Activated naive CD8-positive, alpha-beta T cell treated with anti-CD3 and anti-CD28 coated beads, Interleukin-2, amount 50 U/mL, for 24 hours (primary cell): ENCODE measurements around the gene OVCH1.

Experiments
- ATAC-seq: fragments of 150-1000 bp; cut with Tn5 transposase; one replicate; pipeline ENCODE4 v1.10.0; 2021
- DNase-seq: peaks from one replicate; pipeline ENCODE4 v3.0.0; 2021
- H3K27ac Mint-ChIP-seq: one replicate; pipeline ENCODE4 v1.8.0; 2021; ENCODE audit warnings: mild to moderate bottlenecking, mixed read lengths
- H3K27me3 Mint-ChIP-seq: one replicate; pipeline ENCODE4 v1.8.0; 2021; ENCODE audit warnings: mixed read lengths
- H3K36me3 Mint-ChIP-seq: one replicate; pipeline ENCODE4 v1.8.0; 2021; ENCODE audit warnings: low read depth, mixed read lengths
- H3K4me1 Mint-ChIP-seq: one replicate; pipeline ENCODE4 v1.8.0; 2021; ENCODE audit warnings: mixed read lengths
- H3K4me3 Mint-ChIP-seq: one replicate; pipeline ENCODE4 v1.8.0; 2021; ENCODE audit warnings: mild to moderate bottlenecking, moderate library complexity, mixed read lengths
- H3K9me3 Mint-ChIP-seq: one replicate; pipeline ENCODE4 v1.8.0; 2021; ENCODE audit warnings: mixed read lengths

OVCH1 gene

GRCh38 chr12:29518407-29518806, 20.9 kb upstream of the OVCH1 start:
- no peaks in the 10 kb centered on the region for H3K4me1 Mint-ChIP-seq
- ATAC-seq = no peak
- no peak overlapping the region for H3K27ac Mint-ChIP-seq
- DNase-seq = no peak
- H3K9me3 Mint-ChIP-seq = no peaks in the 10 kb centered on the region
- H3K4me3 Mint-ChIP-seq = no peak overlapping the region
- no peaks in the 10 kb centered on the region for H3K36me3 Mint-ChIP-seq
- peaks cover 14% of the 10 kb centered on the region for H3K27me3 Mint-ChIP-seq

GRCh38 chr12:29517264-29517663, 19.8 kb upstream of the OVCH1 start:
- H3K4me1 Mint-ChIP-seq = no peaks in the 10 kb centered on the region
- DNase-seq (no peak), ATAC-seq (no peak)
- H3K9me3 Mint-ChIP-seq = no peaks in the 10 kb centered on the region
- H3K27me3 Mint-ChIP-seq = peaks cover 14% of the 10 kb centered on the region
- no peak overlapping the region for H3K4me3 Mint-ChIP-seq
- no peak overlapping the region for H3K27ac Mint-ChIP-seq
- H3K36me3 Mint-ChIP-seq = no peaks in the 10 kb centered on the region

GRCh38 chr12:29516431-29516875, 19.0 kb upstream of the OVCH1 start:
- Mint-ChIP-seq H3K36me3 (no peaks in the 10 kb centered on the region), H3K27ac (no peak overlapping the region)

GRCh38 chr12:29510591-29511185, 13.2 kb upstream of the OVCH1 start:
- ATAC-seq (no peak), DNase-seq (no peak)
- Mint-ChIP-seq H3K4me3 (no peak overlapping the region), H3K4me1 (no peaks in the 10 kb centered on the region), H3K27me3 (peaks cover 14% of the 10 kb centered on the region), H3K27ac (no peak overlapping the region), H3K36me3 (no peaks in the 10 kb centered on the region), H3K9me3 (no peaks in the 10 kb centered on the region)

More at GRCh38 chr12:29516431-29516875, 19.0 kb upstream of the OVCH1 start:
- H3K9me3 Mint-ChIP-seq = no peaks in the 10 kb centered on the region
- H3K4me1 Mint-ChIP-seq = no peaks in the 10 kb centered on the region
- H3K27me3 Mint-ChIP-seq = peaks cover 14% of the 10 kb centered on the region
- no peak overlapping the region for H3K4me3 Mint-ChIP-seq
- ATAC-seq (no peak), DNase-seq (no peak)

DNA sequence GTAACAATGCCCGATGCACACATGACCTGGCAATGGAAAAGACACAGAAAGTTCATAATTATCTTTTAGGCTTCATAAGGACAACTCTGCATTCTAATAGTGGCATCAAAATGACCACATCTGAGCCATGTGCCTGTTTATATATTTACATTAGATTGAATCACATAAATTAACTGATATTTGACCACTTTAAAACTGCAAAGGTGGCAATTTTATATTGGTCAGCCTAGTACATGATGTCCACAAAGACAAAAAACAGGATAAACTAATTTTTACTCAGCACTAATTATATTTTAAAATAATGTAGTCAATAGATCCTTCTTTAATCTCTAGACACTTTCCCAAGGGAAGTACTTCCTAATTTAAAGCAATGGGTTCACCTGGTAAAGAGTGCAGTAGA, 12.0 kb upstream of the OVCH1 start:
- no peaks in the 10 kb centered on the region for H3K9me3 Mint-ChIP-seq
- H3K27ac Mint-ChIP-seq = no peak overlapping the region
- DNase-seq (no peak), ATAC-seq (no peak)
- H3K4me1 Mint-ChIP-seq = no peaks in the 10 kb centered on the region
- peaks cover 7% of the 10 kb centered on the region for H3K27me3 Mint-ChIP-seq
- no peaks in the 10 kb centered on the region for H3K36me3 Mint-ChIP-seq
- no peak overlapping the region for H3K4me3 Mint-ChIP-seq

DNA sequence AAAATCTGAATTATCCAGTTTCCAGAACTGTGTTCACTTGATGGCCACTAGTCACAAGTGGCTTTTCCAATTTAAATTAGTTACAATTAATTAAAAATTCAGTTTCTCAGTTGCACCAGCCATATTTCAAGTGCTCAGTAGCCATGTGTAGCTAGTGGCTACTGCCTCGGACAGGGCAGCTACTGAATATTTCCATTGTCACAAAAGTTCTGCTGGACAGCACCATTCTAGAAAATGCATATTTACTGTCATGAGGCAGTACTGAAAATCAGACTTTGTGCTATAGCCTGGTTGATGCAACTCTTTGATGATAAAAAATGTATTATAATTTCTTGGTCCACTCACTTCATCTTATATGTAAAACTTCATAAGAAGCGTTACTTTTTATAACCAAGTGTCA, 11.5 kb upstream of the OVCH1 start:
- H3K4me3 Mint-ChIP-seq = no peak overlapping the region
- no peaks in the 10 kb centered on the region for H3K9me3 Mint-ChIP-seq
- DNase-seq = no peak
- H3K27ac Mint-ChIP-seq = no peak overlapping the region
- H3K27me3 Mint-ChIP-seq = peaks cover 4% of the 10 kb centered on the region
- ATAC-seq = no peak
- no peaks in the 10 kb centered on the region for H3K36me3 Mint-ChIP-seq
- no peaks in the 10 kb centered on the region for H3K4me1 Mint-ChIP-seq

GRCh38 chr12:29505122-29505521, 7.6 kb upstream of the OVCH1 start:
- H3K27ac Mint-ChIP-seq = no peak overlapping the region
- H3K4me1 Mint-ChIP-seq = no peaks in the 10 kb centered on the region
- no peaks in the 10 kb centered on the region for H3K27me3 Mint-ChIP-seq
- no peak overlapping the region for H3K4me3 Mint-ChIP-seq
- no peaks in the 10 kb centered on the region for H3K36me3 Mint-ChIP-seq
- no peak for ATAC-seq
- no peak for DNase-seq
- H3K9me3 Mint-ChIP-seq = no peaks in the 10 kb centered on the region

DNA sequence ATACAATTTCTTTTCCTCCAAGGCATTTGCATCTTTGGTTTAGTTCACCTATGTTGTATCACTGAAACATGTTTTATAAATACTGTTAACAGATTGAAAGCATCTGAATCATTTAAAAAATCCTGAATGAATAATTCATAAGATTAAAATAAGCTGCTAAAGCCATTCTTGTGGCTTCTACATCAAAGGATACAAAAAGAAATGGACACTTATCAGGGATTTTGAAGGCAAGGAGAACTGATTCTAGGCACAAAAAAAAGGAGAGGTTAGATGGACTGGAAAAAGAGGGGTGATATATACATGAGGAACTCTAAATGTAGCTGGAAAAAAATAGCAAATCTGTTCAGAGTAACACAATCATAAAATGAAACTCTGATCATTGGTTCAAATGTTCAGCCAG, 5.8 kb upstream of the OVCH1 start:
- H3K4me3 Mint-ChIP-seq = no peak overlapping the region
- no peak for DNase-seq
- no peak overlapping the region for H3K27ac Mint-ChIP-seq
- H3K9me3 Mint-ChIP-seq = no peaks in the 10 kb centered on the region
- H3K36me3 Mint-ChIP-seq = no peaks in the 10 kb centered on the region
- H3K4me1 Mint-ChIP-seq = no peaks in the 10 kb centered on the region
- ATAC-seq = no peak
- H3K27me3 Mint-ChIP-seq = no peaks in the 10 kb centered on the region

DNA sequence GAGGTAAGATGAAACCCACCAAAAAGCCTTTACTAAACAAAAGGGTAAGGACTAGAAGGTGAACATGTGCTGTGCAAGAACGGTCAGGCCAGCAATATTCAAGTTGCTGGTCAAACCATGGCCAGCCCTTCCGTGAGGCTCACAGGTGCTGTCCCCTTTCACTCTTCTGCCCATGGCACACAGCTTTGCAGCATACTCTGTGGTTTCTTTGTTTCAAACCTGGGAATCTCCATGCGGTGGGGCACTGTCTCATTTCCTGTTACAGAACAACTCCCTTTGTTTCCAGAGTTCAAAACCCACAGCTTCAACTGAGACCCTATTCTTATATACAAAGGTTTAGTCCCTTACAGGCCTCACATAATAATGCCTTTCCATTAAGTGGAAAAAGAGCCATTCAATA, 1.7 kb upstream of the OVCH1 start:
- H3K9me3 Mint-ChIP-seq = no peaks in the 10 kb centered on the region
- H3K4me1 Mint-ChIP-seq = no peaks in the 10 kb centered on the region
- DNase-seq (no peak), ATAC-seq (no peak)
- no peaks in the 10 kb centered on the region for H3K27me3 Mint-ChIP-seq
- H3K4me3 Mint-ChIP-seq = no peak overlapping the region
- H3K36me3 Mint-ChIP-seq = no peaks in the 10 kb centered on the region
- no peak overlapping the region for H3K27ac Mint-ChIP-seq

DNA sequence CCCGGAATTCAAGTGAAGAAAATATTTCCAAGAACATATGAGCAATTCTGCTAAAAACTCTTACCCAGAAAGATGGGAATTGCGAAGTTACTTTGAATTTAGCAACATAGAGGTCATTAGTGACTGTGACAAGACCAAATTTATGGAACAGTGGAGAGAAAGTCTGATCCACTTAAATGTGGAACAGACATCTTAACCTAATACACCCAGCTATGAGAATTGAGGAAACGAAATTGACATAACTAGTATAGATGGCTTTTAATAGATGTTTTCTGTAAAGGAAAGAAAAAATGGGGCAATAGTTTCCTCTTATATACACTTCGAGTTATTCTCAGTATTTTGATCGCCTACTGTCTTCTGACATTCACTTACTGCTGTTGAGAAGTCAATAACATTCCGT, 4.6 kb downstream of the OVCH1 start:
- no peak for ATAC-seq
- Mint-ChIP-seq H3K27ac (no peak overlapping the region), H3K4me3 (no peak overlapping the region)

DNA sequence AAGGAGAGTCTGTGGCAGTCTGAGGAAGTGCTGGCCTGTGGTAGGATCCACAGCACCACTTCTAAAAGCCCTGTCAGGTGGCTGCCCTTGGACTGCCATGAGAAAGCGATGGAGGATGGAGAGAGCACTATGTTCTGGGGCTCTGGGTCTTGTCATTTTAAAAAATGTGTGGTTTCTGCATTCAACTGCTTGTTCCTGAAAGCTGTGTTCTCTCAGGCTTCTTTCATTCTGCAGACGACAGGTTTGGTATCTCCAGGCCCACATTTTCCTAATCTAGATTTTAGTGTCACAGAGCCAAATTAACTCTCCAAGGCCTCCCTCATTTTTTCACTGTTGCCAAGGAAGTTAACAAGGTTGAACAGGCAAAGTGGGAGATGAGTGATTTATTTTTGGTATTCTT, 10.5 kb downstream of the OVCH1 start:
- no peak for DNase-seq
- Mint-ChIP-seq H3K27ac (no peak overlapping the region), H3K27me3 (peaks cover 15% of the 10 kb centered on the region), H3K4me3 (no peak overlapping the region), H3K4me1 (no peaks in the 10 kb centered on the region), H3K36me3 (no peaks in the 10 kb centered on the region), H3K9me3 (no peaks in the 10 kb centered on the region)
- ATAC-seq = no peak

More for the DNA sequence above, 4.6 kb downstream of the OVCH1 start:
- DNase-seq = no peak
- Mint-ChIP-seq H3K4me1 (no peaks in the 10 kb centered on the region), H3K9me3 (no peaks in the 10 kb centered on the region), H3K36me3 (no peaks in the 10 kb centered on the region), H3K27me3 (peaks cover 7% of the 10 kb centered on the region)

DNA sequence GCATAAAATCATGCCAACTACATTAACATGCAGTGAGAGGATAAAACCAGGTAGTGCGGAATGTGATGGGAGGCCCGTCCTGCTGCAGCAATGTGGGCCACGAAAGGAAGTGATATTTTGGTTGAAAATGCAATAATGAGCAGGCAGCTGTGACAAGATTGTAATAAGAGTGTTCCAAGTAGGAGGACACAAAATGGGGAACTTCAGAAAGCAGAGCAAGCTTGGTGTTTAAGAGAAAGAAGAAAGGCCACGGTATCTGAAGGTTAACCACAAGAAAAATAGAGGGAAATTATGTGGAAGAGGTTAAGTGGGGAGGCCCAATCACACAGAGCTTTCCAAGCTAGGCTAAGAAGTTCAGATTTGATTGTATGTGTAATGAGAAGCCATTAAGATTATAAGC, 34.3 kb downstream of the OVCH1 start:
- no peak overlapping the region for H3K4me3 Mint-ChIP-seq
- H3K9me3 Mint-ChIP-seq = no peaks in the 10 kb centered on the region
- no peaks in the 10 kb centered on the region for H3K4me1 Mint-ChIP-seq
- no peaks in the 10 kb centered on the region for H3K36me3 Mint-ChIP-seq
- no peak for DNase-seq
- ATAC-seq = no peak
- H3K27ac Mint-ChIP-seq = no peak overlapping the region
- H3K27me3 Mint-ChIP-seq = no peaks in the 10 kb centered on the region

- DNase-seq (no peak), ATAC-seq (no peak)
- no peaks in the 10 kb centered on the region for H3K4me1 Mint-ChIP-seq
- no peak overlapping the region for H3K4me3 Mint-ChIP-seq
- H3K27ac Mint-ChIP-seq = no peak overlapping the region
- H3K9me3 Mint-ChIP-seq = no peaks in the 10 kb centered on the region
- H3K27me3 Mint-ChIP-seq = no peaks in the 10 kb centered on the region
- H3K36me3 Mint-ChIP-seq = no peaks in the 10 kb centered on the region
Measured at GRCh38 chr12:29460082-29460481, 37.4 kb downstream of the OVCH1 start.

DNA sequence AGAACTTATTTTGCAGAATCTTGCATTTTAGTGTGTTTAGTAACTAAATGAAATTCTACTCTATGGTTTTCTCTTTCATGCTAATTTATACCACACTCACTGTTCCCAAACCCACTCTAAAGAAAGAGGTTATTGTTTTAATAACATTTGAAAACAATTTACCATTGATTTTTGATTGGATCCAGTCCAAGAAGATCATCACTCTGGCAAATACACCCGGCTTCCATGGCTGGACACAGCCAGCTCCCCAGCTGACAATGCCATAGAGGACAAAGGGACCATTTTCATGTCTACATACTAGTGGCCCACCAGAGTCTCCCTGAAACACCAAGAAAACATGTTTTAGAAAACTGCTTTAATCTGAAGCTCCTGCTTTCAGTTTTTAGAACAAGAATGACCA, 42.4 kb downstream of the OVCH1 start:
- no peak for ATAC-seq
- no peaks in the 10 kb centered on the region for H3K36me3 Mint-ChIP-seq
- H3K4me1 Mint-ChIP-seq = no peaks in the 10 kb centered on the region
- peaks cover 10% of the 10 kb centered on the region for H3K27me3 Mint-ChIP-seq
- H3K9me3 Mint-ChIP-seq = no peaks in the 10 kb centered on the region
- no peak for DNase-seq
- no peak overlapping the region for H3K4me3 Mint-ChIP-seq
- H3K27ac Mint-ChIP-seq = no peak overlapping the region

DNA sequence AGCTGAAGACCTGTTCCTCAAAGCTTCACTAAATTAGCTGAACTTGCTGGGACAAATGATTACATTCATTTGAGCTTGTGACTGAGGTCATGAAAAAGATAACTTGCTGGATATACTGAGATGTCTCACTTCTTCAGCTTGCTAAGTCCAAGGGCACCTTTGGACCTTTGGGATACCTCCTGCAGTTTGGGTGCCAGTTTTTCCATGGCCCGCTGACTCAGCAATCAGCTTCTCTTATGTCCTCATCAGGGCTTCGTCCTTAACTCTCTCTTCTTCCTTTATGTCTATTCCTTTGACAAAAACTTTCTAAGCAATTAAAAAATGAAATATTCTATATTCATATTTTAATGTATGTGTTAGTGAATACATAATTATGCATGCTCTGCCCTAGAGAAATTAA, 45.6 kb downstream of the OVCH1 start:
- Mint-ChIP-seq H3K9me3 (no peaks in the 10 kb centered on the region), H3K4me1 (no peaks in the 10 kb centered on the region), H3K36me3 (no peaks in the 10 kb centered on the region), H3K4me3 (no peak overlapping the region), H3K27ac (no peak overlapping the region), H3K27me3 (peaks cover 14% of the 10 kb centered on the region)
- DNase-seq (no peak), ATAC-seq (no peak)

DNA sequence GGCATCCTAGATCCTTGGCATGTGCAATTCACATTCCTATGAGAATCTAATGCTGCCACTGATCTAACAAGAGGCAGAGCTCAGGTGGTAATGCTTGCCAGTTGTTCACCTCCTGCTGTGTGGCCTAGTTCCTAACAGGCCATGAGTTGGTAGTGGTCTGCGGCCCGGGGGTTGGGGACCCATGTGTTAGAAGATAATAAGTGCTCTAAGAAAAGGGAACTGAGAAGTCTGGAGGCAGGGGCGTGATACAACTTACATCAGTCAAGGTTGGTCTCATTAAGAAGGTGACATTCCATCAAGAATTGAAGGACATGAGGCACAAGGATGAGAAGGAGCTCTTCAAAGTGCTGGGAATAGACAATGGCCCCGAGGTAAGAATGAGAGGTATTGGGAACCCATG, 49.3 kb downstream of the OVCH1 start:
- Mint-ChIP-seq H3K4me3 (no peak overlapping the region), H3K27me3 (peaks cover 9% of the 10 kb centered on the region), H3K27ac (no peak overlapping the region), H3K4me1 (no peaks in the 10 kb centered on the region), H3K9me3 (no peaks in the 10 kb centered on the region), H3K36me3 (no peaks in the 10 kb centered on the region)
- DNase-seq (no peak), ATAC-seq (no peak)
